C4-2B (cell line): ENCODE data around the gene DUSP6.
"Not testable (repeated sequence)": the region's sequence is repeated elsewhere in the genome, so short reads cannot be mapped to it uniquely, and the experiment has no call there.

Experiments
- H3K27ac ChIP-seq: fragments of 450-650 bp; 2 replicates; pipeline ENCODE4 v1.5.1; 2017
- CTCF ChIP-seq: fragments of 450-650 bp; conservative IDR thresholded peaks from 2 replicates; pipeline ENCODE4 v1.5.1; 2017; ENCODE audit warnings: mild to moderate bottlenecking
- ZFX ChIP-seq: fragments of 450-650 bp; IDR thresholded peaks from 2 replicates; pipeline ENCODE4 v1.6.1; 2017

The DUSP6 gene

GRCh38 chr12:89345376-89345775 is 6.9 kb downstream of the DUSP6 start:
- TF ChIP-seq CTCF (no peak), ZFX (no peak)
- no peak overlapping the region for H3K27ac ChIP-seq

- TF ChIP-seq ZFX (no peak), CTCF (no peak)
- H3K27ac ChIP-seq, result no peak overlapping the region
Measured at GRCh38 chr12:89344862-89345202, 7.5 kb downstream of the DUSP6 start.

GRCh38 chr12:89344043-89344861 is 8.0 kb downstream of the DUSP6 start:
- TF ChIP-seq ZFX, result no peak
- TF ChIP-seq CTCF, result no peak
- no peak overlapping the region for H3K27ac ChIP-seq

GRCh38 chr12:89343127-89343526 is 9.2 kb downstream of the DUSP6 start:
- no peak for TF ChIP-seq CTCF
- no peak for TF ChIP-seq ZFX
- no peak overlapping the region for H3K27ac ChIP-seq

- no peak for TF ChIP-seq CTCF
- no peak for TF ChIP-seq ZFX
- no peak overlapping the region for H3K27ac ChIP-seq
Measured at GRCh38 chr12:89340861-89341260, 11.4 kb downstream of the DUSP6 start.

- H3K27ac ChIP-seq, result no peak overlapping the region
- TF ChIP-seq ZFX (no peak), CTCF (no peak)
Measured at GRCh38 chr12:89339526-89339925, 12.8 kb downstream of the DUSP6 start.

- H3K27ac ChIP-seq, result not testable (repeated sequence)
Measured at GRCh38 chr12:89337136-89337535, 15.2 kb downstream of the DUSP6 start.
